GM21723 (cell line): ENCODE results near the gene RPS6KA3.
A peak's percentile ranks its signal among the peaks of the same experiment; 100 is the strongest.
"Not testable (repeated sequence)": the region's sequence is repeated elsewhere in the genome, so short reads cannot be mapped to it uniquely, and the experiment has no call there.

ENCODE experiments used
- ATAC-seq: cut with Tn5 transposase; IDR thresholded peaks from one replicate; pipeline ENCODE4 v1.9.1; 2021; ENCODE audit warnings: mild to moderate bottlenecking, moderate library complexity; ENCODE audit not compliant: unreplicated experiment

RPS6KA3 gene

DNA sequence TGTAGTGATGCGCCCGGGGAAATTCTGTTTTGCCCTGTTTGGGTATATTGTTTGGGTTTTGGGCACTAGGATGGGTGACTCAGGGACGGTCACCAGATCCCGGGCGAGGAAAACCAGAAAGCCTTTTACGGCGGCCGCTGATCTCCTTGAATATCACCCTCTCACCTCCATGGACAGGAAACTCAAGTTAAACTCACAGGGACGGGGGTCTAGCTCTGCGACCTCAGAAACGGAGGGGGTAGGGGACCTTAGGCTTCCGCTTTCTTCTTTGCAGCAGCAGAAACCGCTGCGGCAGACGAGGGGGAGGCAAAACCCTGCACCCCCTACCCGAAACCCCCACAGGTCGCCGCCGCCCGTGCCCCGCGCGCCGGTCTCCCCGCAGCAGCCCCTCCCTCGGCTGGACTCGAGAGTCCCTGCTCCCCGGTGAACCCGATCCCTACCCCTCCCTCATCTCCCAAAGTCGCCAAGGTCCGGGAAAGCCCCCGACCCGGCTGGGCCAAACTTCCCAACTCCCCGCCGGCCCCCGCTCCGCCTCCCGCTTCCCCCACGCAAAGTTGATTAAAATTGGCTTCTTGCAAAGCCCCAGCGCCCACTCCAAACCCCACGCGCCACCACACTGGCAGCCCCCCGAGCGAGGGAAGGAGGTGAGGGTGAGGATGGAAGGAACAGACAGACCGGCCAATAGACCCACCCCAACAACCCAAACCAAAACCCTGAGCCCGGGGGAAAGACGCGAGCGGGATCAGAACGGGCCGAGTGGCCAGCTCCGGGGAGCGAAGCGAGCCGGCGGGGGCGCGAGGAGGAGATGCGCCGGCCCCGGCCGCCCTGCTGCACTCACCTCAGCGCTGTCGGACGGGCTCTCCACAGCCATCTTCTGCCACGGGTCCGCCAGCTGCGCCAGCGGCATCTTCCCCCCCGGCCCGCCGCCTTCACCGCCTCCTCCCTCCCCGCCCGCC is 705 bp downstream of the RPS6KA3 start:
- ATAC-seq: peak; percentile 9

DNA sequence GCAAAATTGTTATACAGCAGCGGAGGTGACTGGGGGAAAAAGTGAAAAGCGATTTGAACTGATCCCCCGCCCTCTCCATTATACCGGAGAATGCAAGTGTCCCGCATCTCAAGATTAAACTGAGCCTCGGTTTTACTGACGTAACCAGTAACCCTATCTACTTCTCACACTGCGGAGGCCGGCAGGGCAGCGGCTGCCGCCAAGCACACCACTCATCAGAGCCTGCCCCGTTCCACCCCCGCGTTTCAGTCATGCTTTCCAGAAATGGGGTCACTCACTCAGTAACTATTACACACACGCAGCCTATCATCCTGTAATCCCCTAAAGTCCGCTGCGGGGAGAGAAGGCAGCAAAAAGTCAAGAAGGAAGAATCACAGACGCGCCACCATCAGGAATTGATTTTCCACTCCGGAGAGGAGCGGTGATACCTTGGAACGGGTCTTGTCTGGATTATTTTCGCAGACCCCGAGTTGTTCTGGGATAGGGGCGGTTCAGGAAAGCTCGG is 1.4 kb downstream of the RPS6KA3 start:
- ATAC-seq: peak; percentile 36

DNA sequence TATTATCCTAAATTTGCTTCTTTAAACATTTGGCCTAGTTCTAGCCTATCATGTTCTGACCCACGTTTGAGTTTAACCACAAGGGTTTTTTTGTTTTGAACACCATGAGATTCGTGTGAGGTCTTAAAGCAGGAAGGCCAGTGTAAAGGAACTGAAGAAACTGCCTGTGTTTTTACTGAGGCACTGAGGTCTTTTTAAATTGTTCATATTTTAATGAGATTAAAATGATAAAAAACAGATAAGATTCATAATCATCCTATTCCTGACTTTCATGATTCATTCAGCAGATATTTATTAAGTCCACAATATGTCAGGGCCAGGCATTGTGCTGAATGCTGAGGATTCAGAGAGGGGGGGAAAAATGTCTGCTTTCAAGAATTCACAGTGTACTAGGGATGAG is 3.2 kb downstream of the RPS6KA3 start:
- ATAC-seq: no peak

DNA sequence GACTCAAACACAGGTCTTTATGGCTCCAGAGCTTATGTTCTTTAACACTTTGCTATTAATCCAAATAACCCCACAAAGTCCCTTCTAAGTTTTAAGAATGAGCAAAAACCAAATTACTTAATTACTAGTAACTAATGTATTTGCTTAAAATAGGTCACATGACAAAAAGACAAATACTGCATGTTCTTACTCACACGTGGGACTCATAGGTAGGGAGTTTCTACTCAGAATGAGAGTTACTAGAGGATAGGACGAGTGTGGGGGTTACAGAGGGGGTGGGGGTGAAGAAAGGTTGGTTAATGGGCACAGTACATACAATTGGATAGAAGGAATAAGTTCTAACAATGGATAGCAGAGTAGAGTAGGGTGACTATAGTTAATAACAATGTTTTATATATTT is 5.8 kb downstream of the RPS6KA3 start:
- no peak for ATAC-seq

DNA sequence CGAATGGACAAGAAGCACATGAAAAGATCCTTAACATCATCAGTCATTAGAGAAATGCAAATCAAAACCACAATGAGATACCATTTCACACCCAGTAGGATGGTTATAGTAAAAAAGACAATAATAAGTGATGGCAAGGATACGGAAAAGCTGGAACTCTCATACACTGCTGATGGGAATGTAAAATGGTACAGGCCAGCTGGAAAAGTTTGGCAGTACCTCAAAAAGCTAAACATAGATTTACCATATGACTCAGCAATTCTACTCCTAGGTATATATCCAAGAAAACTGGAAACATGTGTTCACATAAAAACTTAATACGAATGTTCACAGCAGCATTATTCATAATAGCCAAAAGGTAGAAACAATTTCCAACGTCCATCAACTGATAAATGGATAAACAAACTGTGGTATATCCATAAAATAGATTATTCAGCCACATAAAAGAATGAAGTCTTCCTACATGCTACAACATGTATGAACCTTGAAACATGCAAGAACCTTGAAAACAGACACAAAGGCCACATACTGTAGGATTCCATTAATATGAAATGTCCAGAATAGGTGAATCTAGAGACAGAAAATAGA is 11.9 kb downstream of the RPS6KA3 start:
- no peak for ATAC-seq

DNA sequence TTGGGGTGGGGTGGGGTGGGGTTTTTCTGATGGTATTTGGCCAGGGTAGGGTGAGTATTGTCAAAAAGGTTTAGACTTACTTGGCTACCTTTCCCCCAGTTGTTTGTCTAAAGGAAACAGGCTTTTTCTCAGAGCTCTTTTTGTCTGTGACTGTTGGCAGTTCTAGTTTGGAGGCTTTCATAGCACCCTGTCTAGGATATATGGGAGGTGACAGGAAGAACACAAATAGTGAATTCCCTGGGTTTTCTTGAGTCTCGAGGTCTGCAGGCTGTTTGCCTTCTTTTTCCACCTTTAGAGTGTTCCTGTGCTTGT is 13.5 kb downstream of the RPS6KA3 start:
- ATAC-seq: peak; percentile 29

DNA sequence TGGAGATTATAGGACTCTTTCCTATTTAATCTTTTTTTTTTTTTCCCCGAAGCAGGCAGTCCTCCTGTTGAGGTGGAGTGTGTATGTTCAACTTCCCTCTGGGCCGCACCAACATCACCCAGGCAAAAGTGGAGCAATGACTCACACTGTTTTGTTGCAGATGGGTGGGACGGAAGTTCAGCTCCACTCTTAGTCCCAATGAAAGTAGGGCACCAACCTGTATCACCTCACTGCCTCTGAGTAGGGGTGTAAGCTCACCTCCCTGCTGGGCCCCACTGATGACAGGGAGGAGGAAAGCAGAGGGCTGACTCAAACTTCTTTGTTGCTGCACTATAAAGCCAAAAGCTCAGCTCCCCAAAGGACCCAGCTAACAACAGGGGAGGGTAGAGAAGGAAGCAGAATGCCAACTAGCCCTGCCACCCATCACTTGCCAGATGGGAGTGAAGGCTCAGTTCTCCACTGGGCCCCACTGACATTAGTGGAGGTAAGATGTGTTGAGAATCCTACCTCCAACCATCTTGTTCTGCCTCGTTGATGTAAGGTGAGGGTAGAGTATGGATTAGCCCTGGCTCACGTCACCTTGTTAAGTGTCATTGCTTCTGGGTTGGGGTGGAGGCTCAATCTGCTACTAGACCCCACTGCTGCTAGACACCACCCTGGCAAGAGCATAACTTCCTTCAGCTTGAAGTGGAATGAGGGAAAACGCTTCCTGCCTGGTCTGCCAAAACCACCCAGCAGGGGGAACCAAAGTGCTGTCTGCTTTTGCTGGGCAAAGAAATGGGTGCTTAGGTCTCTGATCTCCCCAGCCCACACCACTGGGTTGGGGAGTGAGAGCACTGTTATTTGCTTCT is 14.1 kb downstream of the RPS6KA3 start:
- peak; percentile 83 for ATAC-seq

DNA sequence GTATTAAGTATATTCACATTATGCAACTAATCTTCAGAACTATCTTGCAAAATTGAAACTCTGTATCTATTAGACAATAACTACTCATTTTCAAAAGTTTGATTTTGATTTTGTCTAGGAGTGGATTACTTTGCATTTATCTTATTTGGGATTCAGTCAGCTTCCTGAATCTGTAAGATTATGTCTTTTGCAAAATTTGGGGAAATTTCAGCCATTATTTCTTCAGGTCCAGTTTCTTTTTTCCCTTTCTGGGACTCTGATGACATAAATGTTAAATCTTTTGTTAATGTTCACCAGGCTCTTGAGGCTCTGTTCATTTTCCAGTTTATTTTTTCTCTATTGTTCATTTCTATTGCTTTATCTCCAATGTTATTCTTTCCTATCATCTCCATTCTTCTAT is 15.0 kb downstream of the RPS6KA3 start:
- ATAC-seq: no peak

DNA sequence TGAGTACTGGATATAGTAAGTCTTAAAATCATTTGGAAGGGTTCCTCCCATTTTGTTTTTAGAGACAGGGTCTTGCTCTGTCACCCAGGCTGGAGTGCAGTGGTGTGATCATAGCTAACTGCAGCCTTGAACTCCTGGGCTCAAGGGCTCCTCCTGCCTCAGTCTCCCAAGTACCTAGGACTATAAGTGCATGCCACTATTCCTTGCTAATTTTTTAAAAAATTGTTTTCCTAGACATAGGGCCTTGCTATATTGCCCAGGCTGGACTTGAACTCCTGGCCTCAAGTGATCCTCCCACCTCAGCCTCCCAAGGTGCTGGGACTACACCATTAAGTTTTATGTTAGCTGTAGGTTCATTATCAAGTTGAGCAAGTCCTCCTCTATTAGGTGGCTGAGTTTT is 16.6 kb downstream of the RPS6KA3 start:
- not testable (repeated sequence) for ATAC-seq

DNA sequence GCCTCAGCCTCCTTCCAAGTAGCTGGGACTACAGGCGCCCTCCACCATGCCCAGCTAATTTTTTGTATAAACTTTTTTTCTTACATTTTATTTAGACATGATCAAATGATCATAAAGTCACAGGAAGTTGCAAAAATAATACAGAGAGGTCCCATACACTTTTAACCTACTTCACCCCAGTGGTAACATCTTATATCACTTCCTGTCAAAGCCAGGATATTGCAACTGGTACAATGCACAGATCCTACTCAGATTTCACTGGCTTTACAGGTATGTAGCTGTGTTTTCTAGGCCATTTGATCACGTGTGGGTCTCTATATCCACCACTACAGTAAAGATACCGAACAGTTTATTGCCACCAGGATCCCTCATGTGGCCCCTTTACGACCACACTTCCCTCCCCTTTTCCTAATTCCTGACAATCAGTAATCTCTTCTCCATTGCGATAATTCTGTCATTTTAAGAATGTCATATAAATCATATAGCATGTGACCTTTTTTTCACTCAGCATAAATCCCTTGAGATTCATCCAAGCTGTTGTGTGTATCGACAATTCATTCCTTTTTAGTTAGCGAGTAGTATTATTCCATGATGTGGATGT is 18.0 kb downstream of the RPS6KA3 start:
- no peak for ATAC-seq

DNA sequence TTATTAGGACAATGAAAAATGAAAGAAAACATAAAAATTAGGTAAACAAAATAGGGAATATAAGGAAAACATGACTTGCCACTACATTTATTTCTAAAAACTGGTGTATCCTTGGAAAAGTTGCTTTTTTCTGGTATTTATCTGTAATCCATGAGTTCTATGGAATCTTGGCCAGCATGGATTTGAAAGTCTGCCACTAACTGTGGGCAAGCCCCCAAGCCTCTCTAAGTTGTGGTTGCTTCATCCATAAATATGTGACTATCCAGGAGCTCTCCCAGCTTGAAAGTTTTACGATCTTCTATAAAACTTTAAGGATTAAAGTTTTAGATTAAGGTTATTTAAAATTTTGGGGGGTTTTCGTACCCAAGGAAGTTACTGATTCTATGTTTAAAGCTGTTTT is 21.8 kb downstream of the RPS6KA3 start:
- no peak for ATAC-seq

DNA sequence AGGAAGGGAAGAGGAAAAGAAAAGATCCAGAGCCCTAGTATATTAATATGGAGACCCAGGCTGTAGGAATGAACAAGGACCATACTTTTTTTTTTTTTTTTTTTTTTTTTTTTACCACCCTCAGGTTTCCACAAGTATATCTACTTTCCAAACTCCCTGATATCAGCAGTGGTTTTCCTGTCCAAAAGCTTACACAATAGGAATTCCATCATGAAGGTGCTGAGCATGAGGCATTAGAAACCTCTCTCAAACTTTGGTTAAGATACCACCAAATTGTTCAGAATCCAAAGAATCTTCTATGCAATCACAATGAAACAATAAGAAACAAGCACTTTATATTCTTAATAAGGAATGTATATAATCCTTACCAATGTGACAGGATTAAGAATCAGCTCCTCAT is 26.5 kb downstream of the RPS6KA3 start:
- ATAC-seq: no peak

DNA sequence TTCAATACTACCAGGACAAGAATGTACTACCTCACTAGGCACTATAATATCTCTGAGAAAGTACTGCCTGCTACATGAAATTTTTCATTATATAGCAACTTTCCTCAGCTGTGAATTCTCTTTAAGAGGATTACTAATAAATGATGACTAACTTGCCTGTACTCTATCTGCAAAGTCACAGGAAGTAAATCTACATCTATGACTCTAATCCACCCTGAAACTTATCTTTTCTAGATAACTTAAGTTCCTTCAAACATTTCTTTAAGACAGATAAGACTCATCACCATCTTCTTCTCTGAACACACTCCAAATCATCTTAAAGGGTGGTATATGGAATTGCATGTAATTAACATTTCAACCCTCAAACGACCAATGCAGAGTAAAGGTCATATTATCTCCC is 28.8 kb downstream of the RPS6KA3 start:
- no peak for ATAC-seq

DNA sequence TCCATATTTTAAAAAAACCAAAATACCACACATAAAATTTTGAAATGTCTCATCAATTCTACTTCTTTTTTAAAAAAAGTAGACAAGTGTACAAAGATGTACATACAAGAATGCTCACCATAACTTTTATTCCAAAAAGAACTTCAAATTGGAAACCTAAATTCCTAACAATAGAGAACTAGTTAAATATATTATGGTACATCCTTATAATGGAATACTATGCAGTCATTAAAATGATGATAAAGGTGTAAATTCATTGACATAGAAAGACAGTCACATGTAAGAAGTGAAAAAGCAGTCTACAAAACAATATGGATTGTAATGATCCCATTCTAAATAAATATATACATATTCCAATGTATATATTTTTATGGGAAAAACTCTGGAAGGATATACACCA is 31.0 kb downstream of the RPS6KA3 start:
- ATAC-seq: no peak

DNA sequence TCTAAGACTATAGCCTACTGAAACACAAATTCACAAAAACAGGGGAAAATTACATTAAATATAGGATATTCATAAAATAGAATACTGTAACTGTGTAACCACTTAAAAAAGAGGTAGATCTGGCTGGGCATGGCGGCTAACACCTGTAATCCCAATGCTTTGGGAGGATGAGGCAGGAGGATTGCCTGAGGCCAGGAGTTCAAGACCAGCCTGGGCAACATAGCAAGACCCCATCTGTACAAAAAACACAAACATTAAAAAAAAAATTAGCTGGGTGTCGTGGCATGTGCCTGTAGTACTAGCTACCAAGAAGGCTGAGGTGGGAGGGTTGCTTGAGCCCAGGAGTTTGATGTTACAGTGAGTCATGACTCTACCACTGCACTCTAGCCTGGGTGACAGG is 33.4 kb downstream of the RPS6KA3 start:
- no peak for ATAC-seq

DNA sequence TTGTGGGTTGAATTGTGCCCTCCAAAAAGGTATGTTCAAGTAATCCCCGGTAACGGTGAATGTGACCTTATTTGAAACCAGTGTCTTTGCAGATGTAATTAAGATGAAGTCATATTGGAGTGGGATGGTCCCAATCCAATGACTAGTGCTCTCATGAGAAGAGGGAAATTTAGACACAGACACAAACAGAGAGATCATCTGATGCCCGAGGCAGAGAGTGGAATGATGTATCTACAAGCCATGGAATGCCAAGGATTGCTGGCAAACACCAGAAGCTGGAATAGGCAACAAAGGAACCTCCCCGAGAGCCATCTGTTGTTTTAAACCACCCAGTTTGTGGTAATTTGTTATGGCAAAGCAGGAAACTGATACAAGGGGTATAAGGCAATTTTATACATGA is 35.1 kb downstream of the RPS6KA3 start:
- ATAC-seq: no peak

DNA sequence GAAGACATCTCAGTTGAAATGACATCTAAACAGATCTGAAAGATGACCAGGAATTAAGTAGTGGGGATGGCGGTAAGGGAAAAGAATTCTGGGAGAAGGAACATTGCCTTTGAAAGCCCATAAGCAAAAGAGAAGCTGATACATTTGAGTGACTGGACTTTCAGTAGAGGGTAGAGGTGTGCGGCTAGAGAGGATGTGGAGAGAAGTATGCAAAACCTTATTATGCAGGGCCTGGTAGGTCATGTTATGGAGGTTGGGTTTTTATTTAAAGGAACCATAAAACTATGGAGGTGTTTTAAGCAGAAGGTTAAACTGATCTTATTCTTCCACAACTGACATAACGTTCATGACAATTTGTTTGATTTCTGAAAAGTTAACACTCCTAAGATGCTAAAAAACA is 36.3 kb downstream of the RPS6KA3 start:
- no peak for ATAC-seq

DNA sequence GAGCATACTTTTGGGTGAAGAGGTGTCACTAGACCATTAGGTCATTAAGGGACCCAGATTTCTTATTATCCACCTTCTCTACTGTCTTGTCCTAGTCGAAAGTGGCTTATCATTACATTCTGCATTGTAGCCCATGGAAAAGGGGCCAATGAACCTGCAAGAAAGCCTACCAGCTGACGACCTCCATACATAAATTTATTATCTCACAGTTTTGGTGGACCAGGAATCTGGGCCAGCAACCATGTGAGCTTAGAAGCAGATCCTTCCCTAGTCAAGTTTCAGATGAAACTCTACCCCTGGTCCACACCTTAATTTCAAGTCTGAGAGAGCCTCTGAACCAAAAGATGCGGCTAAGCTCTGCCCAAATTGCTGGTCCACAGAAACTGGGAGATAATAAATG is 37.6 kb downstream of the RPS6KA3 start:
- ATAC-seq: no peak

DNA sequence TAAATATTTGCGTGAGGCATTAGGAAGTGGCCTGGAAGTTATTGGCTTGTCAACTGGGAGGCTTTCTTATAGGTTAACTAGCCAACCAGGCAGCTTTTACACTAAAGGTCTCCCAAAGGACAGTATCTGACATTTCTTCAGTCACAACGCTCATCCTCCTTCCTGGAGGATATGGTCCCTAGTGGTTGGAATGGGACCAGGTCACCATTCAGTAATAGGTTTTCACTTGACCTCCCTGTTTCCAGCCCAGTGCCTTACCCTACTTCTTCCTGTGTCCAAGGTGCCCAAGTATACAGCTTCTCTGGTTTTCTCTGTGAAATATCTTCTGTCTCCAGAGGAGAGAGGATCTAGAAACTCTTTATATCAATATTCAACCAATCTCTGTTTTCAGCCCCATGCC is 38.5 kb downstream of the RPS6KA3 start:
- no peak for ATAC-seq

DNA sequence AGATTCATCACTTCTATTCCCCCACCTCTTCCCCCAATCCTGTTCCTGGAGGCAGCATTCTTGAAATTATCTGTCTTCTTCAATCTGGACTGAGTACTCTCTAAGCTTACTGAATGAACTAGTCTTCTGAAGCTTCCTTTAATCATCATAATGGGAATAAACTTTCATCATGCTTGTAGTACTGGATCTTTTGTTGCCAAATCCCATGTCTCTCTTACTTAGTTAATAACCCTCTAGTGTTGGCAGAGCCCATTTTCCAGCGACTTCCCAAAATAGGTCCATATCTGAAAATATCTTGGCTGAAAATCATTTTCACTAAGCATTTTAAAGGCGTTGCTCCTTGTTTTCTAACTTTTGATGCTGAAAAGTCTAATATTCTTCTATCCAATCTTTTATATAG is 39.6 kb downstream of the RPS6KA3 start:
- no peak for ATAC-seq

DNA sequence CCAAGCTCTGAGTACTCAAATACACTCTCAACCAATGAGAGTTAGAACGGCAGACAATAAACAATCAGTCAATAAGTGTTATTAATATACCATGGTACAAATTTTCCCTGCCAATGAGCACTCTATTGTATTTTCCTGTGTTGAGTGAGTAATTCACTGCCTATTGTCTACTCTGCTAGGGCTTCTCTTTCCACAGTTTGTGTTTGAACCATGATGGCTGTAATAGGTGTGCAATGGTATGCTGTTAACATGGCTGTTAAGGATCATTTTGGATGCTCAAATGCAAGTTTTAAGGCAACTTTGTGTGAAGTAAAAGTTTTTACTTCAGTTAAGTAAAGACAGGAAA is 41.2 kb downstream of the RPS6KA3 start:
- no peak for ATAC-seq
